Measurements from ENCODE around the gene TRIM25.

TRIM25 gene

GRCh38 chr17:56866076-56866475, 47.8 kb downstream of the TRIM25 start:
- Histone ChIP-seq H3K9me3 (ENCODE audit: control insufficient read depth, insufficient read depth, low read depth, low read length) (no peaks in the 10 kb centered on the region), H3K4me3 (ENCODE audit: low read depth, low read length) (no peak overlapping the region), H3K27ac (ENCODE audit: extremely low read depth, low read depth, low read length) (no peak overlapping the region), H3K36me3 (ENCODE audit: control insufficient read depth in 2 of 2, insufficient read depth in 1 of 2, low read length in 2 of 2) (peaks cover 30 to 37% of the 10 kb centered on the region in 2 experiments; a peak in 2 of 3 replicates), H3K4me1 (ENCODE audit: control insufficient read depth, insufficient read depth, low read length) (no peaks in the 10 kb centered on the region)
- no peak for TF ChIP-seq KLF17 (tag by site-specific recombination; IDR thresholded peaks at IDR 0.05)
- TF ChIP-seq ZNF513 (tag by site-specific recombination; IDR thresholded peaks at IDR 0.05): no peak
- no peak for TF ChIP-seq ZIC2 (tag by site-specific recombination; IDR thresholded peaks at IDR 0.05)
- no peak for TF ChIP-seq ZSCAN4 (tag by site-specific recombination; IDR thresholded peaks at IDR 0.05)
- no peak for TF ChIP-seq YY2 (tag by site-specific recombination; IDR thresholded peaks at IDR 0.05)
- no peak for TF ChIP-seq ZNF645 (tag by site-specific recombination; IDR thresholded peaks at IDR 0.05)
- no peak for TF ChIP-seq GFI1B (tag by site-specific recombination; IDR thresholded peaks at IDR 0.05)
- no peak for TF ChIP-seq ZNF629 (tag by site-specific recombination; IDR thresholded peaks at IDR 0.05)
- TF ChIP-seq ZNF10 (tag by site-specific recombination; IDR thresholded peaks at IDR 0.05): no peak
- TF ChIP-seq ZNF23 (tag by site-specific recombination; IDR thresholded peaks at IDR 0.05; ENCODE audit: borderline replicate concordance): no peak
- no peak for TF ChIP-seq ZNF366 (tag by site-specific recombination; conservative IDR thresholded peaks at IDR 0.05)
- TF ChIP-seq ZNF624 (tag by site-specific recombination; IDR thresholded peaks at IDR 0.05): no peak
- TF ChIP-seq ZNF169 (tag by site-specific recombination; IDR thresholded peaks at IDR 0.05): no peak
- no peak for TF ChIP-seq ZNF2 (tag by site-specific recombination; IDR thresholded peaks at IDR 0.05)
- TF ChIP-seq ZBTB8A (tag by site-specific recombination; IDR thresholded peaks at IDR 0.05): no peak
- no peak for TF ChIP-seq ZNF670 (tag by site-specific recombination; IDR thresholded peaks at IDR 0.05; ENCODE audit: low read depth)
- no peak for TF ChIP-seq KLF7 (tag by site-specific recombination; IDR thresholded peaks at IDR 0.05; ENCODE audit: borderline replicate concordance)
- POLR2A ChIA-PET: no interaction called here
- CTCF ChIA-PET: interaction anchor here (1.2 to 1.6 kb wide), 2 partner anchors 10 to 46 kb away, joined by 4 read pairs; no protein-coding TSS in a partner anchor

GRCh38 chr17:56863974-56864373, 49.9 kb downstream of the TRIM25 start:
- H3K9me3 ChIP-seq (ENCODE audit: control insufficient read depth, insufficient read depth, low read depth, low read length): no peaks in the 10 kb centered on the region
- H3K4me1 ChIP-seq (ENCODE audit: control insufficient read depth, insufficient read depth, low read length): no peaks in the 10 kb centered on the region
- no peak overlapping the region for H3K4me3 ChIP-seq (ENCODE audit: low read depth, low read length)
- H3K27ac ChIP-seq (ENCODE audit: extremely low read depth, low read depth, low read length): no peak overlapping the region
- ChIA-PET CTCF (interaction anchor here (1.6 kb wide), 1 partner anchor 45 kb away, joined by 6 read pairs; no protein-coding TSS in a partner anchor), POLR2A (interaction anchor here (1.2 kb wide), 1 partner anchor 50 kb away, joined by 3 read pairs; the partner anchor contains the start of gene TRIM25)
- peaks cover 43 to 54% of the 10 kb centered on the region in 2 experiments for H3K36me3 ChIP-seq (ENCODE audit: control insufficient read depth in 2 of 2, insufficient read depth in 1 of 2, low read length in 2 of 2)
- TF ChIP-seq ZNF521 (tag by site-specific recombination; IDR thresholded peaks at IDR 0.05) (no peak), ZNF155 (tag by site-specific recombination; IDR thresholded peaks at IDR 0.05) (no peak), ZNF560 (tag by site-specific recombination; IDR thresholded peaks at IDR 0.05; ENCODE audit: borderline replicate concordance) (no peak), ZNF211 (tag by site-specific recombination; IDR thresholded peaks at IDR 0.05; ENCODE audit: low read depth) (no peak), GLIS2 (tag by site-specific recombination; IDR thresholded peaks at IDR 0.05) (no peak), KLF7 (tag by site-specific recombination; IDR thresholded peaks at IDR 0.05; ENCODE audit: borderline replicate concordance) (no peak), ZFHX2 (tag by site-specific recombination; conservative IDR thresholded peaks at IDR 0.05) (no peak), ZNF701 (tag by site-specific recombination; IDR thresholded peaks at IDR 0.05) (no peak), ZBTB26 (tag by site-specific recombination; optimal IDR thresholded peaks at IDR 0.05) (no peak), ZNF558 (tag by site-specific recombination; IDR thresholded peaks at IDR 0.05) (no peak), AEBP2 (tag by site-specific recombination; IDR thresholded peaks at IDR 0.05; ENCODE audit: borderline replicate concordance) (no peak), ZBTB17 (tag by site-specific recombination; IDR thresholded peaks at IDR 0.05) (no peak), ZNF548 (tag by site-specific recombination; IDR thresholded peaks at IDR 0.05) (no peak), ZNF768 (tag by site-specific recombination; IDR thresholded peaks at IDR 0.05) (no peak)
